HepG2 (cell line): Measurements from ENCODE around the gene DNAJC8. TPM values are rescaled to one million over a fixed set of nuclear protein-coding genes. Genes with fewer than 3 reads are reported as not detected.
A peak's percentile ranks its signal among the peaks of the same experiment; 100 is the strongest.

Experiments used
- CBFB ChIP-seq: sonication (generic); formaldehyde crosslinking; IDR thresholded peaks from 2 replicates; pipeline ENCODE4 v1.4.0; 2020; ENCODE audit warnings: missing genetic modification reagents
- CC2D1A ChIP-seq: sonication (generic); formaldehyde crosslinking; IDR thresholded peaks from 2 replicates; pipeline ENCODE4 v1.8.1; 2023; ENCODE audit warnings: mild to moderate bottlenecking, missing genetic modification reagents
- CEBPB ChIP-seq: IDR thresholded peaks from 2 replicates; pipeline ENCODE4 v1.6.1; 2011; ENCODE audit warnings: low read depth, low read length, improper control_type of control experiment, borderline replicate concordance
- DPF2 ChIP-seq: sonication (generic); formaldehyde crosslinking; IDR thresholded peaks from 2 replicates; pipeline ENCODE4 v1.4.0; 2020; ENCODE audit warnings: mild to moderate bottlenecking, low read depth, missing genetic modification reagents, borderline replicate concordance
- HHEX ChIP-seq: IDR thresholded peaks from 2 replicates; pipeline ENCODE4 v1.6.1; 2016; ENCODE audit warnings: control low read depth
- MAFF ChIP-seq: IDR thresholded peaks from 2 replicates; pipeline ENCODE4 v1.6.1; 2011; ENCODE audit warnings: low read depth, low read length, improper control_type of control experiment
- RFXAP ChIP-seq: sonication (generic); formaldehyde crosslinking; IDR thresholded peaks from 2 replicates; pipeline ENCODE4 v1.4.0; 2020; ENCODE audit warnings: missing genetic modification reagents, borderline replicate concordance
- RORA ChIP-seq: sonication (generic); formaldehyde crosslinking; IDR thresholded peaks from 2 replicates; pipeline ENCODE4 v1.5.0; 2020; ENCODE audit warnings: mild to moderate bottlenecking, missing genetic modification reagents, moderate library complexity
- RXRA ChIP-seq: sonication (generic); formaldehyde crosslinking; IDR thresholded peaks from 2 replicates; pipeline ENCODE4 v1.5.1; 2020; ENCODE audit warnings: missing genetic modification reagents
- SMARCC2 ChIP-seq: fragments of 450-650 bp; IDR thresholded peaks from 2 replicates; pipeline ENCODE4 v1.6.1; 2017; ENCODE audit warnings: antibody characterized with exemption, mild to moderate bottlenecking
- ZBTB42 ChIP-seq: sonication (generic); formaldehyde crosslinking; IDR thresholded peaks from 2 replicates; pipeline ENCODE4 v1.5.0; 2020; ENCODE audit warnings: mild to moderate bottlenecking, missing genetic modification reagents
- ZNF280B ChIP-seq: sonication (generic); formaldehyde crosslinking; IDR thresholded peaks from 2 replicates; pipeline ENCODE4 v1.5.0; 2020; ENCODE audit warnings: missing genetic modification reagents, mild to moderate bottlenecking, borderline replicate concordance
- ZNF34 ChIP-seq: sonication (generic); formaldehyde crosslinking; IDR thresholded peaks from 2 replicates; pipeline ENCODE4 v1.4.0; 2020; ENCODE audit warnings: mild to moderate bottlenecking, missing genetic modification reagents, borderline replicate concordance
- ZNF546 ChIP-seq: sonication (generic); formaldehyde crosslinking; conservative IDR thresholded peaks from 2 replicates; pipeline ENCODE4 v1.8.1; 2023; ENCODE audit warnings: mild to moderate bottlenecking, missing genetic modification reagents
- ZNF878 ChIP-seq: sonication (generic); formaldehyde crosslinking; IDR thresholded peaks from 2 replicates; pipeline ENCODE4 v1.8.1; 2023; ENCODE audit warnings: mild to moderate bottlenecking, missing genetic modification reagents, moderate library complexity
- polyA plus RNA-seq, 8 experiments: library from polyadenylated mRNA; depleted of rRNA in 3 of 8; stranded (reverse) in 7 of 8; unstranded in 1 of 8; fragments of >200 nt; fragmentation: Illumina TruSeq in 4 of 8; extraction: Trizol in 4 of 8; gene quantifications; 2 replicates each; pipeline versions ENCODE4 v1.2.1 to v1.2.3, GENCODE V29; 2011 to 2016; ENCODE audit warnings: low read depth in 4 of 8, missing spikeins in 1 of 8, mixed read lengths in 1 of 8; ENCODE audit not compliant: insufficient read depth in 1 of 8
- total RNA-seq, 5 experiments: library from RNA; depleted of rRNA; stranded (reverse); fragments of >200 nt; fragmentation: Illumina TruSeq; extraction: Trizol; gene quantifications; 2 replicates each; pipeline ENCODE4 v1.2.3, GENCODE V29; 2016; ENCODE audit warnings: low read depth in 1 of 5
- TF ChIP-seq, protein P1 (sequence below): sonication (generic); formaldehyde crosslinking; IDR thresholded peaks from 2 replicates; pipeline ENCODE4 v1.8.0; 2022; ENCODE audit warnings: low read depth, missing genetic modification reagents
- TF ChIP-seq, protein P2 (sequence below): sonication (generic); formaldehyde crosslinking; IDR thresholded peaks from 2 replicates; pipeline ENCODE4 v1.4.0; 2020; ENCODE audit warnings: missing genetic modification reagents, borderline replicate concordance
- TF ChIP-seq, protein P3 (sequence below): sonication (generic); formaldehyde crosslinking; IDR thresholded peaks from 2 replicates; pipeline ENCODE4 v1.4.0; 2020; ENCODE audit warnings: missing genetic modification reagents, borderline replicate concordance

Gene DNAJC8
- total and polyA plus RNA-seq, 2 of the 13 experiments (the other 11 are each of a cell fraction or from before 2014, with no cell fraction given) = 54.5 to 126 TPM

GRCh38 chr1:28235755-28236655 is 3.2 kb upstream of the DNAJC8 start, which contains the start of gene ATP5IF1 (continued):
- TF ChIP-seq, protein P1, sequence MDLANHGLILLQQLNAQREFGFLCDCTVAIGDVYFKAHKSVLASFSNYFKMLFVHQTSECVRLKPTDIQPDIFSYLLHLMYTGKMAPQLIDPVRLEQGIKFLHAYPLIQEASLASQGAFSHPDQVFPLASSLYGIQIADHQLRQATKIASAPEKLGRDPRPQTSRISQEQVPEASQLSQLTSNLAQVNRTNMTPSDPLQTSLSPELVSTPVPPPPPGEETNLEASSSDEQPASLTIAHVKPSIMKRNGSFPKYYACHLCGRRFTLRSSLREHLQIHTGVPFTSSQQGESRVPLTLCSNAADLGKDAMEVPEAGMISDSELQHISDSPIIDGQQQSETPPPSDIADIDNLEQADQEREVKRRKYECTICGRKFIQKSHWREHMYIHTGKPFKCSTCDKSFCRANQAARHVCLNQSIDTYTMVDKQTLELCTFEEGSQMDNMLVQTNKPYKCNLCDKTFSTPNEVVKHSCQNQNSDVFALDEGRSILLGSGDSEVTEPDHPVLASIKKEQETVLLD (CRISPR knock-in tag) = 0 out of 2 replicates have a peak, but pooled peaks have one; percentile 19
- TF ChIP-seq ZNF878 (CRISPR knock-in tag) (no peak), HHEX (no peak), ZBTB42 (peak; percentile 79), ZNF546 (CRISPR knock-in tag) (peak; percentile 41; the same call in 1 of the 2 replicates), MAFF (no peak), CEBPB (no peak), RORA (CRISPR knock-in tag) (no peak), ZNF34 (CRISPR knock-in tag) (peak; percentile 88; the same call in 1 of the 2 replicates), RFXAP (CRISPR knock-in tag) (peak; percentile 78), ZNF280B (peak; percentile 67; the same call in 1 of the 2 replicates), CC2D1A (CRISPR knock-in tag) (no peak), DPF2 (CRISPR knock-in tag) (peak; percentile 41; the same call in 1 of the 2 replicates), SMARCC2 (no peak), CBFB (CRISPR knock-in tag) (peak; percentile 85), RXRA (CRISPR knock-in tag) (peak; percentile 63; the same call in 1 of the 2 replicates)
- TF ChIP-seq, protein P2, sequence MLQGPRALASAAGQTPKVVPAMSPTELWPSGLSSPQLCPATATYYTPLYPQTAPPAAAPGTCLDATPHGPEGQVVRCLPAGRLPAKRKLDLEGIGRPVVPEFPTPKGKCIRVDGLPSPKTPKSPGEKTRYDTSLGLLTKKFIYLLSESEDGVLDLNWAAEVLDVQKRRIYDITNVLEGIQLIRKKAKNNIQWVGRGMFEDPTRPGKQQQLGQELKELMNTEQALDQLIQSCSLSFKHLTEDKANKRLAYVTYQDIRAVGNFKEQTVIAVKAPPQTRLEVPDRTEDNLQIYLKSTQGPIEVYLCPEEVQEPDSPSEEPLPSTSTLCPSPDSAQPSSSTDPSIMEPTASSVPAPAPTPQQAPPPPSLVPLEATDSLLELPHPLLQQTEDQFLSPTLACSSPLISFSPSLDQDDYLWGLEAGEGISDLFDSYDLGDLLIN (CRISPR knock-in tag) = peak; percentile 85; the same call in 1 of the 2 replicates
- TF ChIP-seq, protein P3, sequence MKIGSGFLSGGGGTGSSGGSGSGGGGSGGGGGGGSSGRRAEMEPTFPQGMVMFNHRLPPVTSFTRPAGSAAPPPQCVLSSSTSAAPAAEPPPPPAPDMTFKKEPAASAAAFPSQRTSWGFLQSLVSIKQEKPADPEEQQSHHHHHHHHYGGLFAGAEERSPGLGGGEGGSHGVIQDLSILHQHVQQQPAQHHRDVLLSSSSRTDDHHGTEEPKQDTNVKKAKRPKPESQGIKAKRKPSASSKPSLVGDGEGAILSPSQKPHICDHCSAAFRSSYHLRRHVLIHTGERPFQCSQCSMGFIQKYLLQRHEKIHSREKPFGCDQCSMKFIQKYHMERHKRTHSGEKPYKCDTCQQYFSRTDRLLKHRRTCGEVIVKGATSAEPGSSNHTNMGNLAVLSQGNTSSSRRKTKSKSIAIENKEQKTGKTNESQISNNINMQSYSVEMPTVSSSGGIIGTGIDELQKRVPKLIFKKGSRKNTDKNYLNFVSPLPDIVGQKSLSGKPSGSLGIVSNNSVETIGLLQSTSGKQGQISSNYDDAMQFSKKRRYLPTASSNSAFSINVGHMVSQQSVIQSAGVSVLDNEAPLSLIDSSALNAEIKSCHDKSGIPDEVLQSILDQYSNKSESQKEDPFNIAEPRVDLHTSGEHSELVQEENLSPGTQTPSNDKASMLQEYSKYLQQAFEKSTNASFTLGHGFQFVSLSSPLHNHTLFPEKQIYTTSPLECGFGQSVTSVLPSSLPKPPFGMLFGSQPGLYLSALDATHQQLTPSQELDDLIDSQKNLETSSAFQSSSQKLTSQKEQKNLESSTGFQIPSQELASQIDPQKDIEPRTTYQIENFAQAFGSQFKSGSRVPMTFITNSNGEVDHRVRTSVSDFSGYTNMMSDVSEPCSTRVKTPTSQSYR (CRISPR knock-in tag) = peak; percentile 83
